Hematopoietic multipotent progenitor cell treated with erythropoietin and hydrocortisone succinate and interleukin-3 and kit ligand, for 15 days (in vitro differentiated cells): ENCODE data around the gene LRRC3.

Source experiments
- DNase-seq: peaks from one replicate; pipeline ENCODE4 v3.0.0-alpha.2; 2015; ENCODE audit warnings: low spot score

Gene LRRC3

DNA sequence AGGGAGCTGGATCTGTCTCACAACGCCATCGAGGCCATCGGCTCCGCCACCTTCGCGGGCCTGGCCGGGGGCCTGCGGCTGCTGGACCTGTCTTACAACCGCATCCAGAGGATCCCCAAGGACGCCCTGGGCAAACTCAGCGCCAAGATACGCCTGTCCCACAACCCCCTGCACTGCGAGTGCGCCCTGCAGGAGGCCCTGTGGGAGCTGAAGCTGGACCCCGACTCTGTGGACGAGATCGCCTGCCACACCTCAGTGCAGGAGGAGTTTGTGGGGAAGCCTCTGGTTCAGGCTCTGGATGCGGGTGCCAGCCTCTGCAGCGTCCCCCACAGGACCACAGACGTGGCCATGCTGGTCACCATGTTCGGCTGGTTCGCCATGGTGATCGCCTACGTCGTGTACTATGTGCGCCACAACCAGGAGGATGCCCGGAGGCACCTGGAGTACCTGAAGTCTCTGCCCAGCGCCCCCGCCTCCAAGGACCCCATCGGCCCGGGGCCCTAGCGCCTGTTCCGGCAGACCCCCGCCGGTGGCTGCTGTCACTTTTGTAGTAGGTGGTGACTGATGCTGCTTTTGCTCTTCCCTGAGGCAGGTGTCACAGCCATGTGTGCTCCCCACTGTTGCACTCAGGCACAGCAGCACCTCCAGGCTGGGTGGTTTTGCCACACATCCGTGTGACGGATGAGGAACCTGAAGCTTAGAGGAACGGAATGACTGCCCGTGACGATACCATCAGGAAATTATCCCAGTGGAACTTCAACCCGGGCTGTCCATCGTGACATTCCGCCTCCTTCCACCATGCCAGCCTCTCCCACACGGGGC is 1.8 kb downstream of the LRRC3 start:
- DNase-seq: no peak

DNA sequence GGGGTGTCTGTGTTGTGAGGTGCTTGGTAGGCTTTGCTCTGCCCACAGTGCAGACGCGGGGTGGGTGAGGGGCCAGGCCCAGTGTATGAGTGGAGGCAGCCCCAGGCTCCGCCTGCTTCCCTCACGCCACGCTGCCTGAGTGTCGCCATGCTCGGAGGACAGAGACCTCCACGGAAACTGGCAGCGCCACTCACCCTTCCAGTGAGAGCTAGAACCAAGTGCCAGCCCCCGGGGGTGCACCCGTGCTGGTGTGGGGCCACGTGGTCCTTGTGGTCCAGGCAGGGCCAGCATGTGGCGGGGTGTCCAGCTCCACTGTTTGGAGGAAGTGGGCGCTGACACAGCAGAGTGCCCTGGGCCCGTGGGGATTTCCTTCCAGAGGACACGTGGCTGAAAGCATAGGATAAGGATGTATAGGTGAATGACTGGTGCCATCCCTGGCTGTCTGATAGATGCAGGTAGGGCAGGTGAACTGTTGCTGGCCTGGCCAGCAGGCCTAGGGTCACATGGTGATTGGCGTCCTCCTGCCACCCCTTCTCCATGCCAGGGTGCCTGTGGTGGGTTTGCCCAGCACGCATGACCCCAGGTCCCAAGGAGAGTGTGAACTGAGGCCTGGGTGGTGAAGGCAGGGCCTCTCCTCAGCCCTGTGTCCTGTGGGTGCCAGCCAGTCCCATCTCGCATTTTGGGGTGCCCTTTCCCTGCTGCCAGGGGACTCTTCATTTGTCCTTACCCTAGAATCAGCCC is 3.8 kb downstream of the LRRC3 start:
- DNase-seq: no peak

DNA sequence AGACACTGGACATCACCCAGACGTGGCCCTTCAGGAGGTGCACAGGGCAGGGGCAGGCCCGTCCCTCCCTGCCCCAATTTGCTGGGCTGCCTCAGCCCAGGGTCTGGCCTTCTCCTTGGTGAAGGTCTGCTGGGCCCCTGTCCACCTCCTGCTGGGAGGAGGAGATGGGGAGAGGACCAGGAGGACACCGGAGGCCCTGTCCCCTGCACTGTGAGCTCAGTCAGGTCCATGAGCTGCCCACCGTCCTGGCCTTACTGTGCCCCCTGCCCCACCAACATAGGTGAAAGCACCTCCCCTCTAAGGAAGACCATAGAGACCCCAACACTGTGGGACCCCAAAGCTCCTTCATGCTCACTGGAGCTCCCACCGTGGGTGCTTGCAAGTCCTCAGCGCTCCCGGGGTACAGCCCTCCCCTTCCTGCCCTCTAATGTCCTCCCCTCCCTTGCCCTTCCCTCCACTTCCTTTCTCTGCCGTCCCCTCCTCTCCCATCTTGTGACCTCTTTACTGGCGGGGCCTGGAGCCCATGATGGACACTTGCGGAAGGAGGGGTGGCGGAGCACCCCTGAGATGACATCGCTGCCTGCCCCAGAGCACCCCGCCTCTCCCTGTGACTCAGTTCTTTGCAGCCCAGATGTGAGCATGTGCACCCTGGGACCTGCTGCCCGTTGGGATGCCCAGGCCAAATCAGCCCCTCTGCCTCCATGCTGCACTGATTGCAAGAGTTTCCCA is 4.6 kb downstream of the LRRC3 start:
- no peak for DNase-seq

DNA sequence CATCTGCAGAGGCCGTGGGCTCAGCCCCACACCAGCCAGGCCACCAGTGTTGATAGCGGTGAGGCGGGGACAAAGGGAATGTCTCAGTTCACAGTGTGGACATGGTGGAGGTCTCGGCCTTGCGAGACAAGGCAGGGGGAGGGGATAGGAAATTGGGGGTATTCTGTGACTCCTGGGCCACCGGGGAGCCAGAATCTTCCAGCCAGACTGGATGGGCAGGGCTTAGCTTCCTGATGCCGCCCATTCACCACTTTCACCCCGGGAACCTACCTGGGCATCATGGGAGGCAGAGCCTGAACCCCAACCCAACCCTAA is 5.1 kb downstream of the LRRC3 start:
- DNase-seq: no peak

DNA sequence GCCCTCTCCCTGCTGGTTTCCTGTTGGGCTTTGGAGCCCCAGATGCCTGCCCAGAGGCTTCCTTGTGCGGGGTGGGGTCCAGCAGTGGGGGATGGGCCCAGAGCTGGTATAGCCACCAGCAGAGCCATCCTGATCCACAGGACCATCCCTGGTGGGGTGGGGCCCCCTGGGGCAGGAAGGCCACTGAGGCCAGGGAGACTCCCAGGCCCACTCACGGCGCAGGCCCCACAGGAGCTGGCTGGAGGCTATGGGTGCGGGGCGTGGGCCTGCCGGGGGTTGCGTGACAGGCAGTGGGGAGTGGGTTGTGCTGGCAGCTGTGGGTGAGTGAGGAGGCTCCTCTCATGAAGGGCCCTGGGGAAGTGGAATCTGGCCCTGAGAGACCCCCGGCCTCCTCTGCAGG is 5.7 kb downstream of the LRRC3 start:
- DNase-seq: no peak

DNA sequence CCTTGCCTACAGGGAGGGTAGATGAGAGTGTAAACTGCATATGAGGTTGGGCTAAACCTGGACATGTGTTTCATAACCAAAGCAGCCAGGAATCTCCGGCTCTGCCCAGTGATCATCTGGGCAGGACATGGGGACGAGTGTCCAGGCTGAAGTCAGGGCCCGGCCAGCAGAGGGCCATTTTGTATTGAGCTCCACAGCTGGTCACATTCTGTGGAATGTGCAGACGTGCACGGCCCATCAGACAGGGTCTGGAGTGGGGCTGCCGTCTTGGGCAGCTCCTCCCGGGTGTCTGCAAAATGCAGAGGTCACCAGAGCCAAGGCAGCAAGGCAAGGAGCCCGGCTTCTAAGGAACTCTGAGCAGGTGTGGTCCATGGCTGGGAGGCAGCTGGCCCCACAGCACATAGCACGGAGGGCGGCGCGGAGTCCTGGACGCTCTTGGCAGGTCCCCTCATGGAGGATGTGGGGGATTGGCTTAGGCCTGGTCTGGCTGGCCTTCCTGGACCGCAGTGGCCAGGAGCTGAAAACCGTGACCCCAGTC is 6.2 kb downstream of the LRRC3 start:
- DNase-seq: no peak

DNA sequence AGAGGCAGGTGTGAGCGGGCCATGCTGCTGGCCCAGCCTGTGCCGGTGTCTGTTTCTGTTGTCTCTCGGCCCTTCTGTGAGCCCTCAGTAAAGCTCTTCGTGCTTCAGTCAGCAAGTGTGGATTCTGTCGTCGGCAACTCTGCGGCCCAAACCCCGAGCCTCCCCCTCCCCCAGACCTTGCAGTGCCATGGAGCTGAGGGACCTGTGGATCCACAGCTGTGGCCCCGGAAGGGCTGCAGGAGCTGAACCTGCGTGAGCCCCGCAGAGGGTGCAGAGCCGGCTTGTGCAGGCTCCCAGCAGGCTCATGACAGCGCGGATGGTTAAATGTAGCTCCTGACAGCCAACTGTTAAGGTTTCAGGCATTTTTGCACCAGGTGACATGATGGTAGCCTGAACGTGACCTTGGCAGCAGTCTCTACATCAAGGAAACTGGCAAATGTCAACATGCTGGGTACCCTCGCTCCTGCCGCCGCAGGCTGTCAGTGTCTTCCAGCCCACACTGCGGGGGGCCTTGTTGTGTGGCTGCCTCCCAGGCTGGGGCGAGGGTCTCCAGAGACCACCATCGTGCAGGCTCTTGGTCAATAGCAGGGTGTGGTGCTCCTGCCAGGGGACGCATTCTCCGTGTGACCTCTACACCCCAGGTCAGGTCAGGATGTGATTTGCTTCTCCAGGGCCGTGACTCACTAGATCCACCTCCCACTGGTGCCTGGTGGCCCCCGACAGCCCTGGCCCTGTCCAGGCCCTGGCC is 7.0 kb downstream of the LRRC3 start:
- DNase-seq: no peak

DNA sequence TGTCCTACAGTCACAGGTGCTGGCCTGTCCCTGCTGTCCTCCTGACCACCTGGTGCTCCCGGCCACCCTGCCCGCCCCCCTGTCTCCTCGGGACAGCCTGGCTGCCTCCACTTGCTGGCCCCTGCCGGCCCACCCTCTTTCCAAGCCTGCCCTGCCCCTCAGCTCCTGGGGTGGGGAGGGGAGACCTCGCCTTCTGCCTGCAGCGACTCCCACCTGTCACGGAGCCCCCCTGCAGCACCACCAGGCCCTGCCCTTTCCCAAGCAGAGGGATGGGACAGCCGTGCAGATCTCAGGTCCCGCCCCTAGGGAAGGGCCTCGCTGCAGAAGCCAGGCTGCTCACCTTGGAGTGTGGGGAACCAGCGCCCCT is 7.5 kb downstream of the LRRC3 start:
- DNase-seq: no peak

DNA sequence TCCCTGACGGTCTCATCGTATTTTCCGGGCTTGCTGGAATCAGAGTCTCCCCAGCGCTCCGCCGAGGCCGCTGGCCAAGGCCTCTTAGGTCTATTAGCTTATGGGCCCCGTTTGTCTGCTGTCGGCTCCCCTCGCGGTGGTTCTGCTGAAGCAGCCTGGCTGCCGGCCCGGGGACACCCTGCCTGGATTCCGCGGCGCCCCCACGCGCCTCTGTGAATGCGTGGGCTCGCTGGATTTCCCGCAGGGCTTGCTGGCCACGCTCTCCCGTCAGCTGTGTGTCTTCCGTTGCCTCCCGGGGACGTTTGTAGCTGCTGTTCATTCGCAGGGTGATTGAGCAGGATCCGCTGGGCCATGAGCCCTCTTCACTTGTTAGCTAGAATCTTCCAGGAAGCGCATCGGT is 8.4 kb downstream of the LRRC3 start:
- DNase-seq: no peak

DNA sequence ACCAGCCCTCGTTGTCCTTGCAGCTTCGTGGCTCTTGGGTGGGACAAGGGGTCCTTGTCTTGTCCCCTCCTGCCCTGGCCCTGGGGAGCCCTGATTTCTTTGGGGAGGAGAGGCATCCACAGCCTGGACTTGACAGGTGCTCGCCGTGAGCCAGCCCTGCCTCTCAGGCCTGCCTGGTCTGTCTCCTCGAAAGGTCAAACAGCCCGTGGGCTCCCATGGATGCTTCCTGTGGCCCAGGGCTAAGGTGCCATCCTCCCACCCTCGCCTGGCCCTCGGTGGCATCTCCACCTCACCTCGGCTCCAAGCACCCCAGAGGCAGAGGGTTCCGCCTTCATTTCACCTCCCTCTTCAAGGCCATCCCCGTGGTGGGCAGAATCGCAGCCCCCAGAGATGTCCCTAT is 9.0 kb downstream of the LRRC3 start:
- DNase-seq: no peak

DNA sequence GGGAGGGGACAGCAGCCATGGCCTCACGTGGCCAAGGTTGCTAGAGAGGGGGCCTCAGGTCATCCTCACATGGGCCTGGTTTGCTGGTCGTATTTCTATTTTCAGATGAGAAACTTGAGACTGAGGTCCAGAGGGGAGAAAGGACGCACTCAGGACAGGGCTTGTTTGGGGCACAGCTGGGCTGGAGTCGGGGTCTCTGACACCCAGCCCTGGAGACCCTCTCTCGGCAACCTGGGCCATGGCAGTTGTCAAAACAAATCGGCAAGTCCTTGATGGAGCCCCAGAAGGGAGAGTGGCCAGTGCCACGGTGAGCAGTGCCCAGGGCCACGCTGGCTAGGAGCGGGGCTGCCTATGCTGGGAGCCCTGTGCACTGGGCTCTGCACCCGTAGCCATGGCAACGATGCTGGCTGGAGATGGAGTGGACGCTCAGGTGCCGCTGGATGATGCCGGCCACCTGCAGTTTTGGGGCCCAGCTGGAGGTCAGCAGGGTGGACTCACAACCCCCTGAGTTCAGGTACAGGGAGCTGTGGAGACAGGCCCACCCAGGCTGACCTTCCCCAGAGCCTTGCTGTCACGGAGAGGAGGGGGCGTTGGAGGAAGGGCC is 11.1 kb downstream of the LRRC3 start:
- no peak for DNase-seq

DNA sequence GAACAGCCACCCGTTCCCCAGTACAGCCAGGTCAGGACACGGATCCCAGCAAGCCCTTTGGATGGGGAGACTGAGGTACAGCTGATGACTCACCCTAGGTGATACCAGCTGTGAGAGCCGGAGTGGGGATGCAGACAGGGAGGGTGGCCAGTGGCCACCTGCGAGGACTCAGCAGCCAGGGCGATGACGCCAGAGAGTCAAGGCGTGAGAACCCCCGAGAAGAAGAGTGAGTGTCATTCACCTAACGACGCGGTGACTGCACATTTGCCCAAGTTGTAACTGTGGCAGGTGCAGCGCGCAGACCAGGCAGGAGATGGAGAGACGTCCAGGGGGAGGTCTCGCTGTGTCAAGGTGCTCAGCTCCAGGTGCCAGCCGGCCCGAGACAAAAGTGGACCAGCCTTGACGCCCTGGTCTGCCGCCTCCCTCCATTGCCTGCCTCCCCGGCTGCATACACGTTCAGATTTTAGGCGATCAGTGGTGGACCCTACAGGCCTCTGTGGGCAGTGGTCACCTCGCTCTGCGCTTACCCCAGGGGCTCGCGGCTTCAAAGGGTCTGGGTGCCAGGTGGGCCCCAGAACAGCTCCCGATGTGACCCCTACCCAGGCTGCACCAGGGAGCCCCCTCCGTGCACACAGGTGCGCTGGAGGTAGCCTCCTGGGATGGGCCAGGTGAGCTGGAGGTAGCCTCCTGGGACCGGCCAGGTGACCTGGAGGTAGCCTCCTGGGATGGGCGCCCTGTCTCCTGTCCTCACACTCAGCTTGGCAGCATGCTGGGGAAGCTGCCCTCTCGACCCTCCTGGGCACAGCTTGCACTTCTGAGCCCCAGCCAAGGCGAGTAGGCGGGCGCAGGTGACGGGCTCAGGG is 11.9 kb downstream of the LRRC3 start:
- DNase-seq: no peak

DNA sequence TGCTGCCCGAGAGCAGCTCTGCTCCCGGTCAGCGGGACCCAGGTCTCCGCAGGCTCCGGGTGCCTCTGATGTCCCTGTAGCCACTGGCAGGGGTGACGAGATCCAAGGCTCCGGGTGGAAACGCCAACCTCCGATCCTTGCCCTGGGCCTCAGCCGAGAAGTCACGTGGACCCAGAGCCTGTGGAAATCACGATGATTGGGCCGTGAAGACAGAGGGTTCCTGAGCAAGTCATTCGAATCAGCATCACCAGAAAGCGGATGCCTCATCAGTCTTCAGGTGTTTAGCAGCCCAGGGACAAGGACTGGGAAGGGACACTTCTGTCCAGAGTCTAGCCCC is 12.5 kb downstream of the LRRC3 start:
- no peak for DNase-seq

DNA sequence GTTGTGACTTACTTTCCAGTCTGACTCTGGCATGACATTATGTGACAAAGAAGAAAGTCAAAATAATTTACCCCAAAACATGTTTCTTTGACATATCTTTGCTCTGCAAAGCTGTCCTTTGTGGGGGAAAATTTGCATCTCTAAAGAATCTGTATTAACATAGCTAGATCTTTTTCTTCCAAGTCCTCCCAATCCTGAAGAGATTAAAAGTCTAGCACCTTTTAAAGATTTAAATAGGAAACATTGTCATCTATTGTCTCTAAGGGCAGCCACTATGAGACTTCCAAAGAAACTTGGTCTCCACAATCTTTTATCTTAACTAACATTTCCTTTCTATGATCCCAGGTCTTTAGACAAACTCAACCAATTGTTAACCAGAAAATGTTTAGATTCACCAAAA is 16.0 kb downstream of the LRRC3 start:
- no peak for DNase-seq

DNA sequence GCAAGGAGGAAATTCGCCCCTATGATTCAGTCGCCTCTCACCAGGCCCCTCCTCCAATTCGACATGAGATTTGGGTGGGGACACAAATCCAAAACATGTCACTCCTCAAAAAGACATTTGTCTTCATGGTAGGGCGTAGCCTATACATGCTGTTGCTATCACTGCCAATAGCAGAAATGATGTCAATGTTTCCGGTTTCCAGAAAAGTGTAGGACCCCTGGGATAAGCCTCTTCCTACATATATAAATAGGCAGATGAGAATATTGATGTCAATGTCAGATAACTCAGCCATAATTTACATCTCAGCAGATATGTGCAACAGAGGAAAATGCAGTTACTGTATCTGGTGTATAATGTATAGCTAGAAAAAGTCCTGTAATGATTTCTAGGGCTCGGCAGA is 16.7 kb downstream of the LRRC3 start:
- no peak for DNase-seq

DNA sequence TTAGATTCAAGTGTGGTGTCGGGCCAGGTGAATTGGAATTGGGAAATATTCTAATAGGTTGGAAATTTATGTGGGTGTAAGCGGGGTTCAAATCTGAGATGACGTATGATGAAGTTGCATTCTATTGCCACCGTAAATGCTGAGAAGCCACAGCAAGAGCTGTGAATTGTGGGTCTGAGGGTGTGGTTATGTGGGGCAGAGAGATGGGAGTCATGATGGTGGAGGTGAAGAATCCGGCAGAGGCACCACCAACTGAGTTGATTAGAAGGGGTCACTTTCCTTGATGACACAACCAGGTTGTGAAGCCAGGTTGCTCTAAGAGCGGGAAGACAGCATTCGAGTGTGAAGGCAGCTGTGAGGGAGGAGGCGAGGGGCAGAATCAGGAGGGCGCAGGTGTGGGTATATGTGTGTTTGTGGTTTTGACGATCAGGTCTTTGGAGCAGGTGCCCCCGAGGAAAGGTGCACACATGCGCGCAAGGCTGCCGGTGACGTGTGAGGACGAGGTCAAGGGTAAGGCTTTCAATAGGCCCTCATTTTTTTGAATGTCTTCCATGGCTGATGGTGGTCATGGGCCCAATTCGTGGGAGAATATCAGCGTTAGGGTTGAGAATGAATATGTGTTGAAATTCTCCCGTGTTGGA is 18.7 kb downstream of the LRRC3 start:
- no peak for DNase-seq

DNA sequence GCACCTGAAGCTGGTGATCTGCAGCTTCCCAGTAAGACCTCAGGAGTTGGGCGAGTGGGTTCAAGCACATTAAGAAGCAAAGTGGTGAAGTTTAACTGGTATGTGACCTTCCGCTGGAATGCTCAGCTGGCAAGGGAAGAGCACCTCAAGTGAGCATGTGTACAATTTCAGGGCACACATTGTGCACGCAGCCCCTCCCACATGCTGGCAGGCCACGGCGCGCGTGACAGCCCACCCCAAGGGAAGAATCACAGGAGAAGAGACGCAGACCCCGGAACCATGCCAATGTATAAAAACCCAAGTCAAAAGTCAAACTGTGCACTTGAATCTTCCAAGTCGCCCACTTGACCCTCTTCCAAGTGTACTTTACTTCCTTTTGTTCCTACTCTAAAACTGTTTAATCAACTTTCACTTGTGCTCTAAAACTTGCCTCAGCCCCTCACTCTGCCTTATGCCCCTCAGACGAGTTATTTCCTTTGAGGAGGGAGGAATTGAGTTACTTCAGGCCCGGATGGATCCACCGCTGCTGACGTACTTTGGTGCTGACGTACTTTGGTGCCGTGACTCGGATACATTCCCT is 20.0 kb downstream of the LRRC3 start:
- DNase-seq: no peak

DNA sequence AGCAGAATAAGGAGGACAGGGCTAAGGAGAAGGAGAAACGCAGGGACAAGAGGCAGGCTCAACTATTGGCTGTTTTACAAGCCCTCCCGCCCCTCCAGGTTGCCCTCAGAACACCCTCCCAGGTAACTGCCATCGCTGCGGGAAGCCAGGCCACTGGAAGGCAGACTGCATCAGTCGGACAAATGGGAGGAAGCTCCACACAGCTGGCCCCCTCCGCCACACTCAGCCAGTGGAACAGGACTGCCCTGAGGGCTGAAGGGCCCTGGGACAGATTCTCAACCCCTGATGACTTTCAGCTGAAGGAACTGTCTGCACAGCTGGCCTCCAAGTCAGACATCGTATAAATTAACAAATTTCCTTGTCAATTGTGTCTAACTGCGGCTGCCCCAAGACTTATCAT is 21.8 kb downstream of the LRRC3 start:
- no peak for DNase-seq

DNA sequence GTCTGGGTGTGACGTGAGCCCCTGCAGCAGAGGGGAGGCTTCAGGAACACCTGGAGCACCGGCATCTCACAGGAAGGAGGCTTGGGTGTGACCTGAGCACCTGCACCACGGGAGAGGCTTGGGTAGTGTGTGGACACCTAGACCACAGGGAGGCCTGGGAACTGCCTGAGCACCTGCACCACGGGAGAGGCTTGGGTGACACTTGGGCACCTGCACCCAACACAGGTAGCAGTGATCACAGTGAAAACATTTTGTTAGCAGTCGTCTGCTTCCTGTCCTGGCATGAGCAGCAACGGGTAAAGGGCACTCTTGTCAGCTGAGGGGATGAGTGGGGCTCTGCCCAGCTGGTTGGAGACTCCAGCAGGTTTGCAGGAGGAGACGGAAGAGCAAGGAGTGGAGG is 22.4 kb downstream of the LRRC3 start:
- DNase-seq: no peak

DNA sequence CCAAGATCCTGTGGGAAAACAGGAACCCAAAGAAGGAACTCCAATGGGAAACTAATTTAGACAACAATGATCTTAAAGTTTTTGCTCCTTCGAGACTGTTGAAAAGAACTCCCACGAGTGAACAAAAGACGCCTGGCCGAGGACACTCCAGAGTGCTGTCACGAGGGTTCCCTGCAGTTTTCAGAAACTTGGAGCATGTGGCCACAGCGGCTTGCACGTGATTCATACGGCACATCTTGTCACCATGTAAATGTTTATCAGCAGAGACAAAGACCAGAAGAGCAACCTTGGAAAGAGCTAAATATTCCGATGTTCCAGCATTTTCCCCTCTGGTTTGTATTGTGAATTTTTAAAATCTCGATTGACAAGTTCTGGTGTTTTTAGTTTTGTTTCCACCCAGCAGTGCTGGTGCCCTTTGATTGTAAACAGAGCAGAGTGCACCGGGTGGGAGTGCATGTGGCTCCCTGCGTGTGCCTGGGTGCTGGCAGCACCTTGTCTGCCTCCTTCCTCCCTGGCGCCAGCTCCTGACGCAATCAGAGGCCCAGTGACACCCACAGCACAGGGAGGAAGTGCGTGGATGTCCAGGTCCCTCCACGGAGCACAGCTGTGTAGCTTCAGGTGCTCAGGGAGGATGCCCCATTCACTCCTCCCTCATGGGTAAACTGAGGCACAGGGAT is 23.0 kb downstream of the LRRC3 start:
- no peak for DNase-seq
